ENCODE results near the gene KRTAP10-7.
"Not testable (repeated sequence)": the region's sequence is repeated elsewhere in the genome, so short reads cannot be mapped to it uniquely, and the experiment has no call there.

Gene KRTAP10-7

GRCh38 chr21:44630440-44630839 is 30.0 kb downstream of the KRTAP10-7 start:
- TF ChIP-seq CTCF (IDR thresholded peaks at IDR 0.05; ENCODE audit: low read depth, low read length) = no peak
- no peak for DNase-seq (ENCODE audit: low read depth in 2 of 2)
- H3K4me3 ChIP-seq (replicated peaks in 1 of 2; ENCODE audit: low read depth in 2 of 2, low read length in 2 of 2) = no peak overlapping the region

GRCh38 chr21:44632067-44632466 is 31.7 kb downstream of the KRTAP10-7 start:
- TF ChIP-seq CTCF (IDR thresholded peaks at IDR 0.05; ENCODE audit: low read depth, low read length) = no peak
- DNase-seq (ENCODE audit: low read depth in 2 of 2) = no peak
- no peak overlapping the region for H3K4me3 ChIP-seq (replicated peaks in 1 of 2; ENCODE audit: low read depth in 2 of 2, low read length in 2 of 2)

- TF ChIP-seq CTCF (IDR thresholded peaks at IDR 0.05; ENCODE audit: low read depth, low read length) = no peak
- H3K4me3 ChIP-seq (replicated peaks in 1 of 2; ENCODE audit: low read depth in 2 of 2, low read length in 2 of 2) = no peak overlapping the region
- DNase-seq (ENCODE audit: low read depth in 2 of 2) = no peak
These were observed 36.0 kb downstream of the KRTAP10-7 start for GRCh38 chr21:44636209-44637017.

- H3K4me3 ChIP-seq (replicated peaks in 1 of 2; ENCODE audit: low read depth in 2 of 2, low read length in 2 of 2) = no peak within 1 kb of the TSS
- no peak for TF ChIP-seq CTCF (IDR thresholded peaks at IDR 0.05; ENCODE audit: low read depth, low read length)
- no peak for DNase-seq (ENCODE audit: low read depth in 2 of 2)
These were observed 36.8 kb downstream of the KRTAP10-7 start, which contains the start of gene KRTAP10-10 for GRCh38 chr21:44637018-44637850. KRTAP10-10 (plus strand) TSS chr21:44637356; CDS start chr21:44637418, 62 bp downstream.

- H3K4me3 ChIP-seq (replicated peaks in 1 of 2; ENCODE audit: low read depth in 2 of 2, low read length in 2 of 2); DNase-seq (ENCODE audit: low read depth in 2 of 2): not testable (repeated sequence)
These were observed 37.5 kb downstream of the KRTAP10-7 start for GRCh38 chr21:44637851-44638348.

GRCh38 chr21:44638506-44639330 is 38.3 kb downstream of the KRTAP10-7 start:
- DNase-seq (ENCODE audit: low read depth in 2 of 2) = not testable (repeated sequence)

GRCh38 chr21:44639331-44639655 is 38.9 kb downstream of the KRTAP10-7 start:
- H3K4me3 ChIP-seq (replicated peaks in 1 of 2; ENCODE audit: low read depth in 2 of 2, low read length in 2 of 2) = no peak overlapping the region
- no peak for DNase-seq (ENCODE audit: low read depth in 2 of 2)
- TF ChIP-seq CTCF (IDR thresholded peaks at IDR 0.05; ENCODE audit: low read depth, low read length) = no peak

More at GRCh38 chr21:44638506-44639330, 38.3 kb downstream of the KRTAP10-7 start:
- not testable (repeated sequence) for H3K4me3 ChIP-seq (replicated peaks in 1 of 2; ENCODE audit: low read depth in 2 of 2, low read length in 2 of 2)

All from cardiac fibroblast (primary cell).